GM12878 (cell line): ENCODE data around the gene LTBP3. TPM values are rescaled to one million over a fixed set of nuclear protein-coding genes. Genes with fewer than 3 reads are reported as not detected.

Experiments used
- BHLHE40 ChIP-seq, 2 experiments: fragments of 450-650 bp in 1 of 2; IDR thresholded peaks; 2 replicates each; pipeline ENCODE4 v1.6.1; 2011 to 2017; ENCODE audit warnings: low read depth in 2 of 2, borderline replicate concordance in 1 of 2, improper control_type of control experiment in 1 of 2, low read length in 1 of 2, mild to moderate bottlenecking in 1 of 2
- BRCA1 ChIP-seq: IDR thresholded peaks from 2 replicates; pipeline ENCODE4 v1.6.1; 2011; ENCODE audit warnings: low read depth, low read length, improper control_type of control experiment
- DPF2 ChIP-seq: fragments of 450-650 bp; IDR thresholded peaks from 2 replicates; pipeline ENCODE4 v1.6.1; 2017; ENCODE audit warnings: mild to moderate bottlenecking
- EGR1 ChIP-seq, 2 experiments: IDR thresholded peaks; 1 replicate in 1 of 2; 2 replicates in 1 of 2; pipeline ENCODE4 v1.6.1; 2011 to 2012; ENCODE audit warnings: low read depth in 2 of 2, low read length in 2 of 2, borderline replicate concordance in 1 of 2, mild to moderate bottlenecking in 1 of 2, moderate library complexity in 1 of 2
- FOXM1 ChIP-seq: IDR thresholded peaks from 2 replicates; pipeline ENCODE4 v1.6.1; 2012; ENCODE audit warnings: low read depth, mild to moderate bottlenecking, inconsistent platforms, low read length, moderate library complexity
- HDAC6 ChIP-seq: fragments of 200-600 bp; sonication (generic); IDR thresholded peaks from one replicate; pipeline ENCODE4 v1.8.0; 2017; ENCODE audit warnings: antibody characterized with exemption; ENCODE audit not compliant: unreplicated experiment
- KDM1A ChIP-seq: fragments of 200-600 bp; sonication (generic); IDR thresholded peaks from 2 replicates; pipeline ENCODE4 v1.6.1; 2016; ENCODE audit warnings: borderline replicate concordance
- SMAD1 ChIP-seq: fragments of 450-650 bp; IDR thresholded peaks from 2 replicates; pipeline ENCODE4 v1.6.1; 2018; ENCODE audit warnings: mild to moderate bottlenecking, low read depth; ENCODE audit not compliant: partially characterized antibody
- TBL1XR1 ChIP-seq: IDR thresholded peaks from 2 replicates; pipeline ENCODE4 v1.6.1; 2012; ENCODE audit warnings: low read depth, low read length, improper control_type of control experiment
- TCF3 ChIP-seq: IDR thresholded peaks from 2 replicates; pipeline ENCODE4 v1.6.1; 2012; ENCODE audit warnings: low read depth, mild to moderate bottlenecking, low read length, borderline replicate concordance; ENCODE audit not compliant: insufficient read depth
- ZNF24 ChIP-seq: fragments of 450-650 bp; IDR thresholded peaks from 2 replicates; pipeline ENCODE4 v1.6.1; 2017; ENCODE audit warnings: antibody characterized with exemption, mild to moderate bottlenecking
- polyA plus RNA-seq, 11 experiments: library from polyadenylated mRNA; depleted of rRNA in 4 of 11; unstranded in 6 of 11; stranded (reverse) in 5 of 11; fragments of >200 nt; fragmentation: Nextera tagmentation in 4 of 11; fragmentation: Illumina TruSeq in 1 of 11; extraction: Ambion mirVana in 4 of 11; extraction: Trizol in 1 of 11; gene quantifications; 1 replicate in 1 of 11; 2 replicates in 10 of 11; pipeline versions ENCODE4 v1.2.1 to v1.2.3, GENCODE V29; 2011 to 2016; ENCODE audit warnings: inconsistent platforms in 2 of 11, missing spikeins in 2 of 11, low read depth in 1 of 11
- total RNA-seq, 4 experiments: library from RNA; depleted of rRNA in 3 of 4; stranded (reverse); fragments of >200 nt in 3 of 4; fragmentation: Illumina TruSeq in 1 of 4; extraction: Trizol in 1 of 4; gene quantifications; 2 replicates each; pipeline versions ENCODE4 v1.2.1 to v1.2.3, GENCODE V29; 2013 to 2021
- TF ChIP-seq, protein P1 (sequence below): fragments of 450-650 bp; formaldehyde crosslinking; IDR thresholded peaks from 2 replicates; pipeline ENCODE4 v1.4.0; 2022; ENCODE audit warnings: mild to moderate bottlenecking, moderate library complexity
- TF ChIP-seq, protein P2 (sequence below): fragments of 450-650 bp; IDR thresholded peaks from 2 replicates; pipeline ENCODE4 v1.6.1; 2018; ENCODE audit warnings: mild to moderate bottlenecking, low read depth, moderate library complexity; ENCODE audit not compliant: partially characterized antibody
- TF ChIP-seq, protein P3 (sequence below): fragments of 450-650 bp; IDR thresholded peaks from 2 replicates; pipeline ENCODE4 v1.6.1; 2017; ENCODE audit warnings: mild to moderate bottlenecking, moderate library complexity
- TF ChIP-seq, protein P4 (sequence below): fragments of 450-650 bp; IDR thresholded peaks from 2 replicates; pipeline ENCODE4 v1.6.1; 2014; ENCODE audit warnings: mild to moderate bottlenecking
- TF ChIP-seq, protein P5 (sequence below): IDR thresholded peaks from 2 replicates; pipeline ENCODE4 v1.6.1; 2012; ENCODE audit warnings: low read depth, low read length, improper control_type of control experiment

The LTBP3 gene
- total and polyA plus RNA-seq, 10 of the 15 experiments (the other 5 are each of a cell fraction or from before 2014, with no cell fraction given), result 2.2 to 12.2 (median 6.2) TPM; not detected in 2

DNA sequence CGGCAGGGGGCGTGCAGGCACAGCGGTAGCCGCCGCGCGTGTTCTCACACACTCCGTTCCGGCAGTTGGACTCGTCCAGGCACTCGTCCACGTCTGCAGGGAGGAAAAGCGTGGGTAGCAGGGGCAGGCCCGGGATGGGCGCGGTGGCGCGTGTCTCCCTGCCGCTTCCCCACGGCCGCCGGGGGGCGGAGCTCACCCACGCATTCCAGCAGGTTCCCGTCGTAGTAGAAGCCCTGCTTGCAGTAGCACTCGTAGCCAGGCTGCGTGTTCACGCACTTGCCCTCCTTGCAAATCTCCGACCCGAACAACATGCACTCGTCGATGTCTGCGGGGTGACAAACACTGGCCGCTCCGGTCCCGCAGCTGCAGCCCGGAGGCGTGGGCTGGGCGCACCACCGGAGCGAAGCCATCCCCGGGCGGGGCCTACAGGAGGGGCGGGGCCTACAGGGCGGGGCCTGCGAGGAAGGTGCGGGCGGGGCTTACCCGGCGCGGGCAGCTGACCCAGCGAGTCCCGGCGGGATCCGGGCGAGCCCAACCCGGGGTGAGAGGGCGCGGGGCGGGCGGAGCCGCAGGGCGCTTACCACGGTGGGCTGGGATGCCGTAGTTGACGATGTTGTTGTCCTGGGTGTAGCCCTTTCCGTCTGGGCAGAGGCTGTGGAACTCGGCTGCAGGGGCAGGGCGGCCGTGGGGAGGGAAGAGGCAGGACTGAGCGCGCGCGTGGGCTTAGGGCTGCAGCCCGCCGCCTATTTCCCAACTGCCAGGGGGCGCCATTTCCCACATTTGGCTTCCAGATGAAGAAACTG is 17.7 kb downstream of the LTBP3 start (continued):
- TF ChIP-seq, protein P1, sequence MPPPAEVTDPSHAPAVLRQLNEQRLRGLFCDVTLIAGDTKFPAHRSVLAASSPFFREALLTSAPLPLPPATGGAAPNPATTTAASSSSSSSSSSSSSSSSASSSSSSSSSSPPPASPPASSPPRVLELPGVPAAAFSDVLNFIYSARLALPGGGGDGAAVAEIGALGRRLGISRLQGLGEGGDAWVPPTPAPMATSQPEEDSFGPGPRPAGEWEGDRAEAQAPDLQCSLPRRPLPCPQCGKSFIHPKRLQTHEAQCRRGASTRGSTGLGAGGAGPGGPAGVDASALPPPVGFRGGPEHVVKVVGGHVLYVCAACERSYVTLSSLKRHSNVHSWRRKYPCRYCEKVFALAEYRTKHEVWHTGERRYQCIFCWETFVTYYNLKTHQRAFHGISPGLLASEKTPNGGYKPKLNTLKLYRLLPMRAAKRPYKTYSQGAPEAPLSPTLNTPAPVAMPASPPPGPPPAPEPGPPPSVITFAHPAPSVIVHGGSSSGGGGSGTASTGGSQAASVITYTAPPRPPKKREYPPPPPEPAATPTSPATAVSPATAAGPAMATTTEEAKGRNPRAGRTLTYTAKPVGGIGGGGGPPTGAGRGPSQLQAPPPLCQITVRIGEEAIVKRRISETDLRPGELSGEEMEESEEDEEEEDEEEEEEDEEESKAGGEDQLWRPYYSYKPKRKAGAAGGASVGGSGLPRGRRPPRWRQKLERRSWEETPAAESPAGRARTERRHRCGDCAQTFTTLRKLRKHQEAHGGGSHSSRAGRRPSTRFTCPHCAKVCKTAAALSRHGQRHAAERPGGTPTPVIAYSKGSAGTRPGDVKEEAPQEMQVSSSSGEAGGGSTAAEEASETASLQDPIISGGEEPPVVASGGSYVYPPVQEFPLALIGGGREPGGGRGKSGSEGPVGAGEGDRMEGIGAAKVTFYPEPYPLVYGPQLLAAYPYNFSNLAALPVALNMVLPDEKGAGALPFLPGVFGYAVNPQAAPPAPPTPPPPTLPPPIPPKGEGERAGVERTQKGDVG (CRISPR knock-in tag), result no peak
- TF ChIP-seq TCF3 (0 out of 2 replicates have a peak, but pooled peaks have one; percentile 7), SMAD1 (no peak), EGR1 (IDR thresholded peaks at IDR 0.05; ENCODE audit: borderline replicate concordance in 1 of 2, low read depth in 2 of 2, low read length in 2 of 2) (peak; percentile 61 to 93), KDM1A (no peak), HDAC6 (no peak), DPF2 (peak; percentile 77), TBL1XR1 (no peak), FOXM1 (no peak), BRCA1 (no peak), ZNF24 (no peak), BHLHE40 (IDR thresholded peaks at IDR 0.05; ENCODE audit: borderline replicate concordance in 1 of 2, low read depth in 2 of 2, low read length in 1 of 2) (peak; percentile 23 to 78; a peak in 2 of 4 replicates)
- TF ChIP-seq, protein P2, sequence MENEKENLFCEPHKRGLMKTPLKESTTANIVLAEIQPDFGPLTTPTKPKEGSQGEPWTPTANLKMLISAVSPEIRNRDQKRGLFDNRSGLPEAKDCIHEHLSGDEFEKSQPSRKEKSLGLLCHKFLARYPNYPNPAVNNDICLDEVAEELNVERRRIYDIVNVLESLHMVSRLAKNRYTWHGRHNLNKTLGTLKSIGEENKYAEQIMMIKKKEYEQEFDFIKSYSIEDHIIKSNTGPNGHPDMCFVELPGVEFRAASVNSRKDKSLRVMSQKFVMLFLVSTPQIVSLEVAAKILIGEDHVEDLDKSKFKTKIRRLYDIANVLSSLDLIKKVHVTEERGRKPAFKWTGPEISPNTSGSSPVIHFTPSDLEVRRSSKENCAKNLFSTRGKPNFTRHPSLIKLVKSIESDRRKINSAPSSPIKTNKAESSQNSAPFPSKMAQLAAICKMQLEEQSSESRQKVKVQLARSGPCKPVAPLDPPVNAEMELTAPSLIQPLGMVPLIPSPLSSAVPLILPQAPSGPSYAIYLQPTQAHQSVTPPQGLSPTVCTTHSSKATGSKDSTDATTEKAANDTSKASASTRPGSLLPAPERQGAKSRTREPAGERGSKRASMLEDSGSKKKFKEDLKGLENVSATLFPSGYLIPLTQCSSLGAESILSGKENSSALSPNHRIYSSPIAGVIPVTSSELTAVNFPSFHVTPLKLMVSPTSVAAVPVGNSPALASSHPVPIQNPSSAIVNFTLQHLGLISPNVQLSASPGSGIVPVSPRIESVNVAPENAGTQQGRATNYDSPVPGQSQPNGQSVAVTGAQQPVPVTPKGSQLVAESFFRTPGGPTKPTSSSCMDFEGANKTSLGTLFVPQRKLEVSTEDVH, result no peak
- TF ChIP-seq, protein P3, sequence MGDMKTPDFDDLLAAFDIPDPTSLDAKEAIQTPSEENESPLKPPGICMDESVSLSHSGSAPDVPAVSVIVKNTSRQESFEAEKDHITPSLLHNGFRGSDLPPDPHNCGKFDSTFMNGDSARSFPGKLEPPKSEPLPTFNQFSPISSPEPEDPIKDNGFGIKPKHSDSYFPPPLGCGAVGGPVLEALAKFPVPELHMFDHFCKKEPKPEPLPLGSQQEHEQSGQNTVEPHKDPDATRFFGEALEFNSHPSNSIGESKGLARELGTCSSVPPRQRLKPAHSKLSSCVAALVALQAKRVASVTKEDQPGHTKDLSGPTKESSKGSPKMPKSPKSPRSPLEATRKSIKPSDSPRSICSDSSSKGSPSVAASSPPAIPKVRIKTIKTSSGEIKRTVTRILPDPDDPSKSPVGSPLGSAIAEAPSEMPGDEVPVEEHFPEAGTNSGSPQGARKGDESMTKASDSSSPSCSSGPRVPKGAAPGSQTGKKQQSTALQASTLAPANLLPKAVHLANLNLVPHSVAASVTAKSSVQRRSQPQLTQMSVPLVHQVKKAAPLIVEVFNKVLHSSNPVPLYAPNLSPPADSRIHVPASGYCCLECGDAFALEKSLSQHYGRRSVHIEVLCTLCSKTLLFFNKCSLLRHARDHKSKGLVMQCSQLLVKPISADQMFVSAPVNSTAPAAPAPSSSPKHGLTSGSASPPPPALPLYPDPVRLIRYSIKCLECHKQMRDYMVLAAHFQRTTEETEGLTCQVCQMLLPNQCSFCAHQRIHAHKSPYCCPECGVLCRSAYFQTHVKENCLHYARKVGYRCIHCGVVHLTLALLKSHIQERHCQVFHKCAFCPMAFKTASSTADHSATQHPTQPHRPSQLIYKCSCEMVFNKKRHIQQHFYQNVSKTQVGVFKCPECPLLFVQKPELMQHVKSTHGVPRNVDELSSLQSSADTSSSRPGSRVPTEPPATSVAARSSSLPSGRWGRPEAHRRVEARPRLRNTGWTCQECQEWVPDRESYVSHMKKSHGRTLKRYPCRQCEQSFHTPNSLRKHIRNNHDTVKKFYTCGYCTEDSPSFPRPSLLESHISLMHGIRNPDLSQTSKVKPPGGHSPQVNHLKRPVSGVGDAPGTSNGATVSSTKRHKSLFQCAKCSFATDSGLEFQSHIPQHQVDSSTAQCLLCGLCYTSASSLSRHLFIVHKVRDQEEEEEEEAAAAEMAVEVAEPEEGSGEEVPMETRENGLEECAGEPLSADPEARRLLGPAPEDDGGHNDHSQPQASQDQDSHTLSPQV, result no peak
- TF ChIP-seq, protein P4, sequence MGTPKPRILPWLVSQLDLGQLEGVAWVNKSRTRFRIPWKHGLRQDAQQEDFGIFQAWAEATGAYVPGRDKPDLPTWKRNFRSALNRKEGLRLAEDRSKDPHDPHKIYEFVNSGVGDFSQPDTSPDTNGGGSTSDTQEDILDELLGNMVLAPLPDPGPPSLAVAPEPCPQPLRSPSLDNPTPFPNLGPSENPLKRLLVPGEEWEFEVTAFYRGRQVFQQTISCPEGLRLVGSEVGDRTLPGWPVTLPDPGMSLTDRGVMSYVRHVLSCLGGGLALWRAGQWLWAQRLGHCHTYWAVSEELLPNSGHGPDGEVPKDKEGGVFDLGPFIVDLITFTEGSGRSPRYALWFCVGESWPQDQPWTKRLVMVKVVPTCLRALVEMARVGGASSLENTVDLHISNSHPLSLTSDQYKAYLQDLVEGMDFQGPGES, result no peak
- TF ChIP-seq, protein P5, sequence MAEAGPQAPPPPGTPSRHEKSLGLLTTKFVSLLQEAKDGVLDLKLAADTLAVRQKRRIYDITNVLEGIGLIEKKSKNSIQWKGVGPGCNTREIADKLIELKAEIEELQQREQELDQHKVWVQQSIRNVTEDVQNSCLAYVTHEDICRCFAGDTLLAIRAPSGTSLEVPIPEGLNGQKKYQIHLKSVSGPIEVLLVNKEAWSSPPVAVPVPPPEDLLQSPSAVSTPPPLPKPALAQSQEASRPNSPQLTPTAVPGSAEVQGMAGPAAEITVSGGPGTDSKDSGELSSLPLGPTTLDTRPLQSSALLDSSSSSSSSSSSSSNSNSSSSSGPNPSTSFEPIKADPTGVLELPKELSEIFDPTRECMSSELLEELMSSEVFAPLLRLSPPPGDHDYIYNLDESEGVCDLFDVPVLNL, result no peak; the same call in 1 of the 2 replicates
